Stomach smooth muscle (tissue), 2 donors: Measurements from ENCODE around the gene ADAM22.
"Not testable (repeated sequence)": the region's sequence is repeated elsewhere in the genome, so short reads cannot be mapped to it uniquely, and the experiment has no call there.

ENCODE experiments used
- H3K27ac ChIP-seq: one replicate; pipeline ENCODE4 v1.7.0; 2013; ENCODE audit warnings: mild to moderate bottlenecking, low read length, inconsistent platforms
- H3K27me3 ChIP-seq, 2 donors: one replicate each; pipeline ENCODE4 v1.7.0; 2013; ENCODE audit warnings: low read length in 2 of 2; ENCODE audit not compliant: insufficient read depth in 2 of 2, control insufficient read depth in 1 of 2
- H3K36me3 ChIP-seq, 2 donors: one replicate each; pipeline ENCODE4 v1.7.0; 2013; ENCODE audit warnings: low read length in 2 of 2; ENCODE audit not compliant: control insufficient read depth in 2 of 2, insufficient read depth in 2 of 2
- H3K4me1 ChIP-seq: one replicate; pipeline ENCODE4 v1.7.0; 2013; ENCODE audit warnings: low read length; ENCODE audit not compliant: control insufficient read depth, insufficient read depth
- H3K4me3 ChIP-seq, 2 donors: one replicate each; pipeline ENCODE4 v1.7.0; 2013; ENCODE audit warnings: low read length in 2 of 2
- H3K9ac ChIP-seq, 2 donors: one replicate each; pipeline ENCODE4 v1.7.0; 2013; ENCODE audit warnings: low read length in 2 of 2, mild to moderate bottlenecking in 1 of 2
- H3K9me3 ChIP-seq, 2 donors: one replicate each; pipeline ENCODE4 v1.7.0; 2013; ENCODE audit warnings: low read length in 2 of 2; ENCODE audit not compliant: control insufficient read depth in 2 of 2
- donor health status: healthy.
- donor health status: Pancreatic carcinoma.

The ADAM22 gene

DNA sequence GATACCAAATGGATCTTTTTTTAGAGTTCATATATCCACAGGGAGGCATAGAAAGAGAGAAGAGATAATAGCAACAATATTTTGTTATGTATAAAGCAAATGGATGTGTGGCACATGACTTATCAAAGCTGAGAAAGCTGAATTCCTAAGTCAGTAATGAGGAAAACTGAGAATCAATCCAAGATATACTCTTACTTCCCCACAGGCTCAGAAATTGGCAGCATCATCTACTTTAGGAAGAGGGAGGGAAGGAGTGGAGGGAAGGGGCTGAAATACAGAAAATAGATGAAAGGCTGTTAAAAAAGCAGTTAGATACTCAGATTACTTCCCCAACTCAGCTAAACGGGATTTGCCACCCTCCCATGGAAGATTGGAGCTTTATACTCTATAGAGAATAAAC lies 222.3 kb downstream of the ADAM22 start:
- no peak overlapping the region for H3K9ac ChIP-seq
- H3K4me3 ChIP-seq: no peak overlapping the region
- no peaks in the 10 kb centered on the region for H3K4me1 ChIP-seq
- H3K27me3 ChIP-seq: no peaks in the 10 kb centered on the region
- H3K27ac ChIP-seq: no peak overlapping the region
- no peaks in the 10 kb centered on the region for H3K9me3 ChIP-seq
- no peaks in the 10 kb centered on the region for H3K36me3 ChIP-seq

- not testable (repeated sequence) for H3K36me3 ChIP-seq, H3K4me3 ChIP-seq, H3K27me3 ChIP-seq, H3K9me3 ChIP-seq, H3K4me1 ChIP-seq, H3K27ac ChIP-seq, H3K9ac ChIP-seq
Observed at GRCh38 chr7:88159741-88160140, 225.7 kb downstream of the ADAM22 start.

DNA sequence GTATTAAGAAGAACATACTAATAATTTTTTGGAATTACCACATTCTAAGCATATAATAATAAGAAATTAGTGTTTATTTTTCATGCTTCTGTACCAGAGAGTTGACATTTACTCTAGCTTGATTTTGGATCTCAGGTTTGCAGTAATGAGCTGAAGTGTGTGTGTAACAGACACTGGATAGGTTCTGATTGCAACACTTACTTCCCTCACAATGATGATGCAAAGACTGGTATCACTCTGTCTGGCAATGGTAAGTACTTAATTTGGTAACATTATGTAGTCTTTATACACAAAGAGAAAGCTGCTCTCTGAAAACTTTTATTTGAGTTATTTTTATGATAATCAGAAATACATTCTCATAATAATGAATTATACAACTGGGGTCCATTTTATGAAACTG lies 231.6 kb downstream of the ADAM22 start:
- Histone ChIP-seq H3K36me3 (no peaks in the 10 kb centered on the region), H3K27ac (no peak overlapping the region), H3K4me3 (no peak overlapping the region), H3K27me3 (no peaks in the 10 kb centered on the region), H3K9me3 (no peaks in the 10 kb centered on the region), H3K9ac (no peak overlapping the region), H3K4me1 (no peaks in the 10 kb centered on the region)

DNA sequence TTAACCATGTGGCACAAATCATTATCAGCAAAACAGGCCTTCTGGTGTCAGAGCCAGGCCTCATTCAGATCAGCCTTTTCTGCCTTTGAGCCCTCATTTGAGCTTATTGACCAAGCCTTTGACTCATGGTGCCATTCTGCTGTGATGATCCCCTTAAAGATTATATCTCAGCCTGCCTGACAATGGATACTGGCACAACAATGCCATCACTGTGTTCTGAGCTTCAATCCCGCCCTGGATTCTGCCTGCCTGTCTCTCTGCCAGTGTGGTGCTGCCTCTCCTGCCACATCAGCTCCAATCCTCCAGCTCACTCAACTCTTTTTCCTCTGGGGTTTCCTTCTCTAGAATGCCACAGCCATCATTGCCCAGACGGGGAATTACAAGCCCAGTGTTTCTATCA lies 233.2 kb downstream of the ADAM22 start:
- no peaks in the 10 kb centered on the region for H3K27me3 ChIP-seq
- H3K4me3 ChIP-seq: no peak overlapping the region
- H3K4me1 ChIP-seq: no peaks in the 10 kb centered on the region
- H3K36me3 ChIP-seq: no peaks in the 10 kb centered on the region
- no peaks in the 10 kb centered on the region for H3K9me3 ChIP-seq
- no peak overlapping the region for H3K27ac ChIP-seq
- H3K9ac ChIP-seq: no peak overlapping the region

- no peak overlapping the region for H3K9ac ChIP-seq
- H3K4me1 ChIP-seq: no peaks in the 10 kb centered on the region
- no peaks in the 10 kb centered on the region for H3K9me3 ChIP-seq
- no peak overlapping the region for H3K27ac ChIP-seq
- H3K36me3 ChIP-seq: no peaks in the 10 kb centered on the region
- H3K4me3 ChIP-seq: no peak overlapping the region
- no peaks in the 10 kb centered on the region for H3K27me3 ChIP-seq
Observed at GRCh38 chr7:88167721-88168120, 233.7 kb downstream of the ADAM22 start.

DNA sequence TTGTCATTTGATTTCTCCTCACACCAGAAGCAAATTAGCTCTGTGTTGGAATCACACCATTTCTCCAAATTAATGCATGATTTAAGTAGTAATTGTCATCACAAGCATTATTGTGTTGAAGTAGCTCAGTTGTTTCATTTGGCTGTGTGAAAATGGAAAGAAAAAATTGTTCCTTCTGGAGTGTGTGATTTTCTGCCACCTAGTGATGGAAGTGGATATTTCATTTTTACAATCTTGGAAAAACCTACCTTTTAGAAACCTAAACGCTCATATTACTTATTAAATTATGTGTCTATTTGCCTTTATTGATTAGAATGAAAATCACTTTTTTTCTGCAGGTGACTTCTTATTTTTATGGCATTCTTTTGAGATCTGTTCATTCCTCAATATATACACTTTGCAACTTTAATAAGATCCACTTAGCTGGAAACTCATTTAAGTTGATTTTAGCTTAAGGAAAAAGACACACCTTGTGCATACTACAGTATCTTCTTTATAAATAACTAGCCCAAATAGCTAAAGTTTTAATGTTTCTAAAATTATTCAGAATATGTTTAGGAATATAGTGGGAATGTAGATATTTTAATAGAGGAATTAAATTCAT lies 235.8 kb downstream of the ADAM22 start:
- Histone ChIP-seq H3K9me3 (no peaks in the 10 kb centered on the region), H3K4me1 (no peaks in the 10 kb centered on the region), H3K9ac (no peak overlapping the region), H3K4me3 (no peak overlapping the region), H3K27me3 (no peaks in the 10 kb centered on the region), H3K27ac (no peak overlapping the region), H3K36me3 (no peaks in the 10 kb centered on the region)

DNA sequence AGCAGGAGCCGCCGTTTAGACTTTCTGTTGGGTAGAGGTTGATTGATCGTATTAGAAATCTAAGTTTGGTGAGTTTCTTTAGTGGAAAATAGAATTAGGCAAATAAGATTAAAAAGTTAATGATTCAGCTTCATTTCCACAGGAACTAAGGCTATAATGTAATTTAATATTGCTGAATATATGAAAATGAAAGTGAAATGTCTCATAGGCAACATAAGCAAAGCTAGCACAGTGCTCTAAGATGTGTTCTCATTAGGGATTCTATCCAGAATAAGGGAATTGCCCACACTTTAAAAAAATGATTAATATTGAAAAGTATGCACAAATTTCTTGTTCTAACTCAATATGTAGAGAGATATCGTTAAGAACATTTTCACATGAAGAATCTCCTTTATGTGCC lies 238.8 kb downstream of the ADAM22 start:
- no peaks in the 10 kb centered on the region for H3K4me1 ChIP-seq
- H3K9ac ChIP-seq: no peak overlapping the region
- H3K4me3 ChIP-seq: no peak overlapping the region
- H3K27me3 ChIP-seq: no peaks in the 10 kb centered on the region
- H3K36me3 ChIP-seq: no peaks in the 10 kb centered on the region
- H3K9me3 ChIP-seq: no peaks in the 10 kb centered on the region
- no peak overlapping the region for H3K27ac ChIP-seq

DNA sequence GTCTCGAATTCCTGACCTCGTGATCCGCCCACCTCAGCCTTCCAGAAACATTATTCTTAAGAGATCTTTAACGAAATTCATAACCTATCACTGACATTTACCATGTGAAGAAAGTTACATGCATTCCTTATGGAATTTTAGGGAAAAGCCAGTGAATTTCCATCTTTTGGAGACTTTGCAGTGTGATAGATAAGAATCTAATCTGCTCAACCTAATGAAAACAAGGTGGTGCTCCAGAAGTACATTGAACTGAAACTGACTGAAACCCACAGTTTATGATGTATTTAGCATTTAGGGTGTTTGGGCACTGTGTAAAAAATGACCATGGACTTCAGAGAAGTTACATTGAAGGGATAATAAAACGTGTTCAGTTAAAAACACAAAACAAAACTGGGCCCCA lies 242.1 kb downstream of the ADAM22 start:
- no peaks in the 10 kb centered on the region for H3K36me3 ChIP-seq
- no peaks in the 10 kb centered on the region for H3K4me1 ChIP-seq
- no peak overlapping the region for H3K27ac ChIP-seq
- no peaks in the 10 kb centered on the region for H3K9me3 ChIP-seq
- H3K27me3 ChIP-seq: no peaks in the 10 kb centered on the region
- no peak overlapping the region for H3K9ac ChIP-seq
- no peak overlapping the region for H3K4me3 ChIP-seq

DNA sequence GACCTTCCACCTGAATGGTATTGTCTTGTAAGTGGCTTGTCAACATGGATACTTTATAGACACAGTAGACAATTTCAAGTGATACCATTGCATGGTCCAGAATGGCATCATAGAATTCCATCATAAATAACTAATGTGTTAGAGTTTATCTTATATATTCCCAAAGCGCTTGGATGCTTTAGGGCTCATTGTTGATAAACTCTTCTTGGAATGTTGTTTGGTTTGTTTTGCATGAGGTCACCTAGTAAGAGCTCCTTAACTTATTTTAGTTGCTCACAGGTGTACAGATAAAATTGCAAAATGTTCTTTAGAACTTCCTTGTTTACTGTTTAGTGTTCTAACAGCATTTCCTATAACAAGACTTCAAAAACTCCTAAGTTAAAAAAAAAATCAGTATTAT lies 249.0 kb downstream of the ADAM22 start:
- no peak overlapping the region for H3K9ac ChIP-seq
- H3K9me3 ChIP-seq: no peaks in the 10 kb centered on the region

GRCh38 chr7:88184848-88185304 lies 250.8 kb downstream of the ADAM22 start:
- Histone ChIP-seq H3K9me3 (no peaks in the 10 kb centered on the region), H3K4me1 (no peaks in the 10 kb centered on the region), H3K36me3 (no peaks in the 10 kb centered on the region), H3K27me3 (no peaks in the 10 kb centered on the region), H3K27ac (no peak overlapping the region), H3K4me3 (no peak overlapping the region), H3K9ac (no peak overlapping the region)

More for the DNA sequence above, 249.0 kb downstream of the ADAM22 start:
- no peaks in the 10 kb centered on the region for H3K36me3 ChIP-seq
- H3K27me3 ChIP-seq: no peaks in the 10 kb centered on the region
- H3K4me3 ChIP-seq: no peak overlapping the region
- H3K27ac ChIP-seq: no peak overlapping the region
- H3K4me1 ChIP-seq: no peaks in the 10 kb centered on the region

GRCh38 chr7:88185650-88186049 lies 251.6 kb downstream of the ADAM22 start:
- no peaks in the 10 kb centered on the region for H3K36me3 ChIP-seq
- H3K27me3 ChIP-seq: no peaks in the 10 kb centered on the region
- H3K4me1 ChIP-seq: no peaks in the 10 kb centered on the region
- no peak overlapping the region for H3K4me3 ChIP-seq
- H3K9ac ChIP-seq: no peak overlapping the region
- H3K27ac ChIP-seq: no peak overlapping the region
- no peaks in the 10 kb centered on the region for H3K9me3 ChIP-seq
